Cardiac fibroblast (primary cell): ENCODE measurements around the gene FOXK1.

Experiments
- DNase-seq, 2 donors: peaks; one replicate each; pipeline versions ENCODE4 v3.0.0 to v3.0.0-alpha.2; 2010; ENCODE audit warnings: low read depth in 2 of 2
- H3K4me3 ChIP-seq, 2 donors: replicated peaks in 1 of 2; 1 replicate in 1 of 2; 2 replicates in 1 of 2; pipeline ENCODE4 v1.5.1; 2011; ENCODE audit warnings: low read depth in 2 of 2, low read length in 2 of 2, mild to moderate bottlenecking in 2 of 2, moderate library complexity in 1 of 2
- CTCF ChIP-seq: IDR thresholded peaks from one replicate; pipeline ENCODE4 v1.5.1; 2011; ENCODE audit warnings: low read depth, mild to moderate bottlenecking, low read length, inconsistent platforms

Gene FOXK1

GRCh38 chr7:4803397-4804241, 121.5 kb downstream of the FOXK1 start:
- H3K4me3 ChIP-seq: no peak overlapping the region
- DNase-seq: no peak
- TF ChIP-seq CTCF: no peak

- no peak for DNase-seq
- TF ChIP-seq CTCF: no peak
Observed at GRCh38 chr7:4805110-4805983, 123.3 kb downstream of the FOXK1 start.

DNA sequence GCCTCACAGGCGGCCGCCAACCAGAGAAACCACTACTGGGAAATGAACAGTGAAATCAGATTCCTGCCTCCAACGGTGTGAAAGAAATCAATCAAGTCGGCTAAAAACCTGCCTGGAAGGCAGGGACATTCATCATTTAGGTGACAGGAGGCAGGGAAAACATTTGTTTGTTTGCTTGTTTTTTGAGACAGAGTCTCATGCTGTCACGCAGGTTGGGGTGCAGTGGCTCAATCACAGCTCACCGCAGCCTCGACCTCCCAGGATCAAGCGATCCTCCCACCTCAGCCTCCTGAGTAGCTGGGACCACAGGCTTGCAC, 123.8 kb downstream of the FOXK1 start:
- no peak for DNase-seq
- H3K4me3 ChIP-seq: no peak overlapping the region
- TF ChIP-seq CTCF: no peak

More at GRCh38 chr7:4805110-4805983, 123.3 kb downstream of the FOXK1 start:
- no peak overlapping the region for H3K4me3 ChIP-seq

DNA sequence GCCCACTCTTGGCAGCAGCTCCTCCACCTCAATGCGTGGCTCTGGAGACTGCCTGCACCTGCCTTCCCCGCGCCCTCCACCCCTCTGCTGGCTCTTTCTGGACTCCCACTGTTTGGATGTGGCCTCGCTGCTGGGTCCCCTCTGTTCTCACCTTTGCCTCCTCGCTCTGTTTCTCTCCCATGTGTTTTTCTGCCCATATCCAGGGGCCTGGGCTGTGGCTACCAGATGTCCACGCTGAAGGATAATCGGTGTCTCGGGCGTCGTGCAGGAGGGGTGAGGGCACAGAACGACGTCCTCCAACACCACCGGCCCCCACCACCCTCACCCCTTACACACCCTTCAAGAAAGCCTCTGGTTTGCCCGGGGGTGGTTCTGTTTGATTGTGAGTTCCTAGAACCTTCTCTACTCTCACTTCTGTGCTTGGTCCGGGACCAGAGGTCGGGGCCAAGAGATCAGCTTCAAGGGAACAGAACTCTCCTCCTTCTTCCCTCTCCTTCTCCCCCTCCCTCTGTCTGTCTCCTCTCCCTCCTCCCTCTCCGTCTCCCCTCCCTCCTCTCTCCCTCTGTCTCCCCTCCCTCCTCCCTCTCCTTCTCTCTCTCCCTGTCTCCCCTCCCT, 125.0 kb downstream of the FOXK1 start:
- no peak for TF ChIP-seq CTCF

DNA sequence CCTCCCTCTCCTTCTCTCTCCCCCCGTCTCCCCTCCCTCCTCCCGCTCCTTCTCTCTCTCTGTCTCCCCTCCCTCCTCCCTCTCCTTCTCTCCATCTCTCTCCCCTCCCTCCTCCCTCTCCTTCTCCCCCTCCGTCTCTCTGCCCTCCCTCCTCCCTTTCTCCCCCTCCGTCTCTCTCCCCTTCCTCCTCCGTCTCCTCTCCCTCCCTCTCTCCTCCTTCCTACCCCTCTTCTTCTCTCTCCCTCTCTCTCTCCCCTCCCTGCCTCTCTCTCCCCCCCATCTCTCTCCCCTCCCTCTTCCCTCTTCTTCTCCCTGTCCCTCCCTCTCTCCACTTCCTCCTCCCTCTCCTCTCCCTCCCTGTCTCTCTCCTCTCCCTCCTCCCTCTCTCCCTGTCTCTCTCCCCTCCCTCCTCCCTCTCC, 125.5 kb downstream of the FOXK1 start:
- H3K4me3 ChIP-seq: no peak overlapping the region
- DNase-seq: no peak
- TF ChIP-seq CTCF: no peak

More for the DNA sequence above, 125.0 kb downstream of the FOXK1 start:
- no peak overlapping the region for H3K4me3 ChIP-seq
- DNase-seq: no peak

GRCh38 chr7:4808026-4808425, 125.9 kb downstream of the FOXK1 start:
- H3K4me3 ChIP-seq: no peak overlapping the region
- DNase-seq: no peak
- no peak for TF ChIP-seq CTCF
